ENCODE data around the gene FGF11.
A peak's percentile ranks its signal among the peaks of the same experiment; 100 is the strongest.

- TF ChIP-seq ELF4 (IDR thresholded peaks at IDR 0.05): peak; percentile 74
- TF ChIP-seq FOXM1 (IDR thresholded peaks at IDR 0.05; ENCODE audit: borderline replicate concordance): no peak
- TF ChIP-seq L3MBTL2 (conservative IDR thresholded peaks at IDR 0.05): peak; percentile 17; the same call in 1 of the 2 replicates
- TF ChIP-seq CTBP1 (IDR thresholded peaks at IDR 0.05; ENCODE audit: borderline replicate concordance): no peak
- TF ChIP-seq SP1 (IDR thresholded peaks at IDR 0.05): no peak
- no peak for TF ChIP-seq LEF1 (IDR thresholded peaks at IDR 0.05; ENCODE audit: borderline replicate concordance)
- no peak for TF ChIP-seq FOXA1 (IDR thresholded peaks at IDR 0.05)
- TF ChIP-seq PKNOX1 (IDR thresholded peaks at IDR 0.05): no peak
- TF ChIP-seq BHLHE40 (IDR thresholded peaks at IDR 0.05; ENCODE audit: borderline replicate concordance): no peak
- no peak for TF ChIP-seq NFRKB (IDR thresholded peaks at IDR 0.05)
- TF ChIP-seq TARDBP (IDR thresholded peaks at IDR 0.05): no peak
- no peak for TF ChIP-seq FOXK2 (IDR thresholded peaks at IDR 0.05)
Measured at GRCh38 chr17:7483255-7484066, 44.1 kb downstream of the FGF11 start.

Measured in HEK293T (cell line).